HCT116 (cell line): Measurements from ENCODE around the gene SEMA3C. TPM values are rescaled to one million over a fixed set of nuclear protein-coding genes. Genes with fewer than 3 reads are reported as not detected.

Experiments
- ATAC-seq: fragments of 200-7000 bp; cut with Tn5 transposase; 2 replicates; pipeline ENCODE4 v1.9.1; 2020; ENCODE audit warnings: mild to moderate bottlenecking, moderate library complexity
- BruUV-seq: library from RNA; stranded (reverse); fragments of 400-500 nt; replicated peaks from 2 replicates; lab custom pipeline; 2021; lab: Mats Ljungman, UMichigan
- CTCF ChIA-PET: fragments of 300-600 bp; sonication (Branson Sonifier 250); formaldehyde crosslinking; loops from one replicate; lab custom pipeline; 2021; ENCODE audit warnings: antibody characterized with exemption; lab: Charles Lee
- POLR2A ChIA-PET: fragments of 300-600, 350-600 bp; sonication (Branson Sonifier 250); formaldehyde crosslinking; loops from one replicate; lab custom pipeline; 2021; ENCODE audit warnings: antibody characterized with exemption; lab: Charles Lee
- RAD21 ChIA-PET, 2 experiments: fragments of 300-600 bp; sonication (Branson Sonifier 250); formaldehyde crosslinking; loops; one replicate each; lab custom pipeline; 2023; ENCODE audit warnings: low total read pairs in 2 of 2; ENCODE audit not compliant: uncharacterized antibody in 2 of 2, unreplicated experiment in 2 of 2, low non-redundant PET in 1 of 2; lab: Charles Lee
- DNase-seq: peaks from one replicate; pipeline ENCODE4 v3.0.0-alpha.2; 2010; ENCODE audit warnings: low read depth, low spot score
- H2AFZ ChIP-seq: fragments of 200-600 bp; shearing (Covaris generic), sonication (generic); 2 replicates; pipeline ENCODE4 v1.6.1; 2017; ENCODE audit warnings: low read depth, mixed run types, mixed read lengths, antibody characterized with exemption, low read length; ENCODE audit not compliant: poor library complexity, severe bottlenecking
- H3K27ac ChIP-seq: 2 replicates; pipeline ENCODE4 v1.5.1; 2012; ENCODE audit warnings: low read depth, low read length
- H3K27me3 ChIP-seq: fragments of 200-600 bp; sonication (generic); 2 replicates; pipeline ENCODE4 v1.6.1; 2016; ENCODE audit warnings: mixed run types, low read length, mixed read lengths; ENCODE audit not compliant: insufficient read depth
- H3K36me3 ChIP-seq, 2 experiments: fragments of 200-500 bp in 1 of 2; fragments of 200-600 bp in 1 of 2; sonication (Bioruptor generic) in 1 of 2; sonication (generic) in 1 of 2; 2 replicates each; pipeline versions ENCODE4 v1.5.1 to v1.6.1; 2014 to 2016; ENCODE audit warnings: low read length in 2 of 2, inconsistent platforms in 1 of 2, mixed read lengths in 1 of 2, mixed run types in 1 of 2; ENCODE audit not compliant: insufficient read depth in 2 of 2, control insufficient read depth in 1 of 2
- H3K4me1 ChIP-seq, 2 experiments: fragments of 200-600 bp in 1 of 2; sonication (generic) in 1 of 2; 2 replicates each; pipeline versions ENCODE4 v1.5.1 to v1.6.1; 2012 to 2017; ENCODE audit warnings: low read length in 2 of 2, inconsistent platforms in 1 of 2, mild to moderate bottlenecking in 1 of 2, mixed read lengths in 1 of 2, mixed run types in 1 of 2, moderate library complexity in 1 of 2; ENCODE audit not compliant: insufficient read depth in 2 of 2, control insufficient read depth in 1 of 2
- H3K4me2 ChIP-seq: fragments of 200-600 bp; sonication (generic); 2 replicates; pipeline ENCODE4 v1.6.1; 2017; ENCODE audit warnings: mixed run types, low read length, mixed read lengths
- H3K4me3 ChIP-seq, 2 experiments: fragments of 200-600 bp in 1 of 2; sonication (generic) in 1 of 2; replicated peaks in 1 of 2; 2 replicates each; pipeline ENCODE4 v1.5.1; 2011 to 2016; ENCODE audit warnings: low read length in 2 of 2, control low read depth in 1 of 2, low read depth in 1 of 2, mild to moderate bottlenecking in 1 of 2, mixed read lengths in 1 of 2, mixed run types in 1 of 2
- H3K79me2 ChIP-seq: fragments of 200-600 bp; sonication (generic); 2 replicates; pipeline ENCODE4 v1.6.1; 2017; ENCODE audit warnings: mild to moderate bottlenecking, mixed run types, low read length, moderate library complexity, mixed read lengths; ENCODE audit not compliant: insufficient read depth
- H3K9ac ChIP-seq: fragments of 200-600 bp; sonication (generic); 2 replicates; pipeline ENCODE4 v1.6.1; 2016; ENCODE audit warnings: low read length, mixed read lengths
- H3K9me2 ChIP-seq: fragments of 200-600 bp; sonication (generic), shearing (Covaris generic); 2 replicates; pipeline ENCODE4 v1.6.1; 2017; ENCODE audit warnings: mixed run types, mild to moderate bottlenecking, moderate library complexity; ENCODE audit not compliant: insufficient read depth
- H3K9me3 ChIP-seq, 2 experiments: fragments of 200-500 bp in 1 of 2; fragments of 200-600 bp in 1 of 2; sonication (Bioruptor generic) in 1 of 2; sonication (generic) in 1 of 2; 2 replicates each; pipeline ENCODE4 v1.6.1; 2014 to 2017; ENCODE audit warnings: low read length in 2 of 2, mixed read lengths in 2 of 2, inconsistent platforms in 1 of 2, low read depth in 1 of 2, mild to moderate bottlenecking in 1 of 2, mixed run types in 1 of 2, moderate library complexity in 1 of 2; ENCODE audit not compliant: control insufficient read depth in 1 of 2, insufficient read depth in 1 of 2
- H4K20me1 ChIP-seq: fragments of 200-600 bp; sonication (generic), shearing (Covaris generic); 2 replicates; pipeline ENCODE4 v1.6.1; 2017; ENCODE audit warnings: mixed run types, mild to moderate bottlenecking, moderate library complexity; ENCODE audit not compliant: insufficient read depth
- CBX3 ChIP-seq: IDR thresholded peaks from 2 replicates; pipeline ENCODE4 v1.6.1; 2012; ENCODE audit warnings: low read depth
- CEBPB ChIP-seq: IDR thresholded peaks from 2 replicates; pipeline ENCODE4 v1.6.1; 2012; ENCODE audit warnings: low read depth
- CTCF ChIP-seq, 3 experiments: fragments of 200-600 bp in 1 of 3; sonication (generic) in 1 of 3; IDR thresholded peaks in 2 of 3; conservative IDR thresholded peaks in 1 of 3; 2 replicates each; pipeline ENCODE4 v1.5.1; 2012 to 2017; ENCODE audit warnings: low read depth in 2 of 3, low read length in 2 of 3, antibody characterized with exemption in 1 of 3, borderline replicate concordance in 1 of 3, control low read depth in 1 of 3, mild to moderate bottlenecking in 1 of 3, mixed read lengths in 1 of 3, mixed run types in 1 of 3, moderate library complexity in 1 of 3; ENCODE audit not compliant: insufficient read depth in 1 of 3
- ELF1 ChIP-seq: IDR thresholded peaks from 2 replicates; pipeline ENCODE4 v1.6.1; 2012; ENCODE audit warnings: low read depth, borderline replicate concordance
- POLR2A ChIP-seq: IDR thresholded peaks from 2 replicates; pipeline ENCODE4 v1.7.0; 2011; ENCODE audit warnings: borderline replicate concordance; ENCODE audit not compliant: insufficient read depth, insufficient read length; ENCODE audit errors: extremely low read depth
- REST ChIP-seq: IDR thresholded peaks from 2 replicates; pipeline ENCODE4 v1.6.1; 2012; ENCODE audit warnings: low read depth
- SIN3A ChIP-seq: IDR thresholded peaks from 2 replicates; pipeline ENCODE4 v1.6.1; 2012; ENCODE audit warnings: low read depth
- SP1 ChIP-seq: IDR thresholded peaks from 2 replicates; pipeline ENCODE4 v1.6.1; 2012; ENCODE audit warnings: low read depth
- intact Hi-C: fragments of 100-400 bp; cut with micrococcal nuclease; formaldehyde crosslinking; loops from 2 replicates; pipeline ENCODE4 v1.10.0; 2022
- total RNA-seq: library from RNA; stranded (reverse); gene quantifications from one replicate; pipeline ENCODE4 v1.2.1, GENCODE V29; 2021; ENCODE audit not compliant: unreplicated experiment

The SEMA3C gene
- total RNA-seq, 1 experiment from 2014 or later, result 25.3 TPM

- ChIA-PET POLR2A (no interaction called here), CTCF (no interaction called here), RAD21 (no interaction called here)
- Histone ChIP-seq H3K4me2 (no peak overlapping the region), H3K4me3 (no peak overlapping the region), H3K4me1 (peaks cover 13 to 28% of the 10 kb centered on the region in 2 experiments; a peak in 3 of 4 replicates), H3K79me2 (no peaks in the 10 kb centered on the region), H2AFZ (no peak overlapping the region), H3K9me2 (no peaks in the 10 kb centered on the region), H3K9ac (no peak overlapping the region), H3K27me3 (no peaks in the 10 kb centered on the region), H3K27ac (no peak overlapping the region), H3K36me3 (no peaks in the 10 kb centered on the region), H3K9me3 (no peaks in the 10 kb centered on the region), H4K20me1 (no peaks in the 10 kb centered on the region)
- ATAC-seq (no peak), DNase-seq (no peak)
- BruUV-seq, result no TSS peak
- intact Hi-C loops, result no loop called here
- TF ChIP-seq CTCF (IDR thresholded peaks at IDR 0.05 in 2 of 3, conservative IDR thresholded peaks at IDR 0.05 in 1 of 3; ENCODE audit: borderline replicate concordance in 1 of 3, insufficient read depth in 1 of 3, low read depth in 2 of 3, low read length in 2 of 3), result no peak
- no peak for TF ChIP-seq CBX3
- TF ChIP-seq REST, result no peak
- TF ChIP-seq SP1, result no peak
- no peak for TF ChIP-seq POLR2A
- no peak for TF ChIP-seq CEBPB
- TF ChIP-seq SIN3A, result no peak
- TF ChIP-seq ELF1, result no peak
These were observed 146.4 kb downstream of the SEMA3C start for GRCh38 chr7:80772347-80772993.
